SU-DHL-6 (cell line): ENCODE data around the gene RCAN2.

ENCODE experiments used
- H2AFZ ChIP-seq: fragments of 200-600 bp; sonication (generic); 2 replicates; pipeline ENCODE4 v1.6.1; 2014; ENCODE audit warnings: low read depth, mild to moderate bottlenecking, moderate library complexity, mixed read lengths, antibody characterized with exemption, low read length; ENCODE audit not compliant: severe bottlenecking
- H3F3A ChIP-seq: fragments of 200-600 bp; shearing (Covaris generic); 2 replicates; pipeline ENCODE4 v1.6.0; 2016; ENCODE audit warnings: antibody characterized with exemption, mild to moderate bottlenecking; ENCODE audit not compliant: insufficient read depth
- H3K27ac ChIP-seq: fragments of 200-600 bp; sonication (generic); 2 replicates; pipeline ENCODE4 v1.5.1; 2016; ENCODE audit warnings: low read depth, mild to moderate bottlenecking, low read length, moderate library complexity, mixed read lengths
- H3K27me3 ChIP-seq: fragments of 200-600 bp; sonication (generic), shearing (Covaris generic); 2 replicates; pipeline ENCODE4 v1.6.0; 2014; ENCODE audit warnings: mild to moderate bottlenecking, low read length
- H3K36me3 ChIP-seq: fragments of 200-600 bp; sonication (generic); 2 replicates; pipeline ENCODE4 v1.6.1; 2014; ENCODE audit warnings: mild to moderate bottlenecking, low read length, mixed read lengths
- H3K4me2 ChIP-seq: fragments of 300-600, 200-600 bp; shearing (Covaris generic), sonication (generic); 2 replicates; pipeline ENCODE4 v1.6.0; 2014; ENCODE audit warnings: low read length, low read depth, mild to moderate bottlenecking; ENCODE audit not compliant: poor library complexity, severe bottlenecking
- H3K4me3 ChIP-seq: fragments of 200-600 bp; sonication (generic); 2 replicates; pipeline ENCODE4 v1.5.1; 2014; ENCODE audit warnings: antibody characterized with exemption, low read length, mild to moderate bottlenecking, mixed read lengths; ENCODE audit not compliant: insufficient read depth, poor library complexity, severe bottlenecking
- H3K79me2 ChIP-seq: fragments of 200-600 bp; sonication (generic); 2 replicates; pipeline ENCODE4 v1.6.1; 2014; ENCODE audit warnings: mild to moderate bottlenecking, low read length, moderate library complexity; ENCODE audit not compliant: insufficient read depth
- H3K9ac ChIP-seq: fragments of 200-600 bp; sonication (generic); 2 replicates; pipeline ENCODE4 v1.7.0; 2014; ENCODE audit warnings: mild to moderate bottlenecking, low read length
- H3K9me2 ChIP-seq: fragments of 200-600 bp; sonication (generic); replicated peaks from 2 replicates; pipeline ENCODE4 v1.6.1; 2014; ENCODE audit warnings: low read length; ENCODE audit not compliant: insufficient read depth
- H3K9me3 ChIP-seq: fragments of 200-600 bp; sonication (generic); 2 replicates; pipeline ENCODE4 v1.6.1; 2014; ENCODE audit warnings: low read length, mixed read lengths; ENCODE audit not compliant: insufficient read depth
- H4K20me1 ChIP-seq: fragments of 200-600 bp; sonication (generic); 2 replicates; pipeline ENCODE4 v1.6.1; 2014; ENCODE audit warnings: low read depth, mild to moderate bottlenecking, antibody characterized with exemption, low read length, moderate library complexity, mixed read lengths
- CTCF ChIP-seq: fragments of 200-600 bp; sonication (generic); IDR thresholded peaks from one replicate; pipeline ENCODE4 v1.5.1; 2017; ENCODE audit warnings: antibody characterized with exemption, mild to moderate bottlenecking, low read length, moderate library complexity; ENCODE audit not compliant: insufficient read depth, poor library complexity, severe bottlenecking
- EZH2phosphoT487 ChIP-seq: fragments of 200-600 bp; sonication (generic), shearing (Covaris generic); conservative IDR thresholded peaks from 2 replicates; pipeline ENCODE4 v1.6.1; 2018; ENCODE audit warnings: mild to moderate bottlenecking, antibody characterized with exemption, low read length, moderate library complexity, mixed read lengths

The RCAN2 gene

GRCh38 chr6:46234700-46235099 lies 256.5 kb downstream of the RCAN2 start:
- H3F3A ChIP-seq: no peaks in the 10 kb centered on the region
- H3K4me3 ChIP-seq: no peak overlapping the region
- H3K79me2 ChIP-seq: no peaks in the 10 kb centered on the region
- H3K9me2 ChIP-seq: no peaks in the 10 kb centered on the region
- no peak overlapping the region for H3K27ac ChIP-seq
- H3K36me3 ChIP-seq: no peaks in the 10 kb centered on the region
- no peak overlapping the region for H2AFZ ChIP-seq
- H3K9me3 ChIP-seq: no peaks in the 10 kb centered on the region
- TF ChIP-seq CTCF: no peak
- TF ChIP-seq EZH2phosphoT487: no peak
- H3K4me2 ChIP-seq: no peak overlapping the region
- H3K9ac ChIP-seq: no peak overlapping the region
- no peaks in the 10 kb centered on the region for H4K20me1 ChIP-seq
- no peaks in the 10 kb centered on the region for H3K27me3 ChIP-seq

- H3K79me2 ChIP-seq: no peaks in the 10 kb centered on the region
- H4K20me1 ChIP-seq: no peaks in the 10 kb centered on the region
- H3K9me3 ChIP-seq: no peaks in the 10 kb centered on the region
- H3K9me2 ChIP-seq: no peaks in the 10 kb centered on the region
- no peak overlapping the region for H3K4me2 ChIP-seq
- no peak overlapping the region for H3K9ac ChIP-seq
- H3K27me3 ChIP-seq: no peaks in the 10 kb centered on the region
- TF ChIP-seq EZH2phosphoT487 (no peak), CTCF (no peak)
- H2AFZ ChIP-seq: no peak overlapping the region
- H3K4me3 ChIP-seq: no peak overlapping the region
- no peak overlapping the region for H3K27ac ChIP-seq
- no peaks in the 10 kb centered on the region for H3K36me3 ChIP-seq
- no peaks in the 10 kb centered on the region for H3F3A ChIP-seq
Measured at GRCh38 chr6:46234156-46234556, 257.1 kb downstream of the RCAN2 start.

GRCh38 chr6:46233129-46233528 lies 258.1 kb downstream of the RCAN2 start:
- Histone ChIP-seq H3K4me3 (no peak overlapping the region), H3K27me3 (no peaks in the 10 kb centered on the region), H3K4me2 (no peak overlapping the region), H4K20me1 (no peaks in the 10 kb centered on the region), H3F3A (no peaks in the 10 kb centered on the region), H3K9ac (no peak overlapping the region), H2AFZ (no peak overlapping the region), H3K36me3 (no peaks in the 10 kb centered on the region), H3K9me3 (no peaks in the 10 kb centered on the region), H3K27ac (no peak overlapping the region), H3K79me2 (no peaks in the 10 kb centered on the region), H3K9me2 (no peaks in the 10 kb centered on the region)
- TF ChIP-seq EZH2phosphoT487 (no peak), CTCF (no peak)

- Histone ChIP-seq H3K36me3 (no peaks in the 10 kb centered on the region), H3K4me2 (no peak overlapping the region), H3K9me3 (no peaks in the 10 kb centered on the region), H3F3A (peaks cover 19% of the 10 kb centered on the region), H3K9me2 (no peaks in the 10 kb centered on the region), H3K9ac (no peak overlapping the region), H3K27ac (no peak overlapping the region), H2AFZ (no peak overlapping the region), H3K4me3 (no peak overlapping the region), H4K20me1 (no peaks in the 10 kb centered on the region), H3K79me2 (no peaks in the 10 kb centered on the region), H3K27me3 (no peaks in the 10 kb centered on the region)
- TF ChIP-seq EZH2phosphoT487 (no peak), CTCF (no peak)
Measured at GRCh38 chr6:46222286-46222685, 269.0 kb downstream of the RCAN2 start.
